Measurements from ENCODE around the gene NUF2.
A peak's percentile ranks its signal among the peaks of the same experiment; 100 is the strongest.
"Not testable (repeated sequence)": the region's sequence is repeated elsewhere in the genome, so short reads cannot be mapped to it uniquely, and the experiment has no call there.

NUF2 gene

GRCh38 chr1:163321311-163322305 is at the start of gene NUF2:
NUF2 (plus strand) TSS chr1:163321954; CDS start chr1:163326052, 4,098 bp downstream.
- DNase-seq (ENCODE audit: low spot score), result peak; percentile 97

- DNase-seq (ENCODE audit: low spot score), result no peak
These were observed 47.9 kb upstream of the NUF2 start for GRCh38 chr1:163273766-163274441.

- DNase-seq (ENCODE audit: low spot score), result no peak
These were observed 46.5 kb upstream of the NUF2 start for GRCh38 chr1:163275222-163275621.

GRCh38 chr1:163278602-163279001 is 43.2 kb upstream of the NUF2 start:
- DNase-seq (ENCODE audit: low spot score), result no peak

- not testable (repeated sequence) for DNase-seq (ENCODE audit: low spot score)
These were observed 36.9 kb upstream of the NUF2 start for GRCh38 chr1:163284867-163285266.

- DNase-seq (ENCODE audit: low spot score), result no peak
These were observed 31.6 kb upstream of the NUF2 start for GRCh38 chr1:163290025-163290640.

GRCh38 chr1:163291461-163291860 is 30.3 kb upstream of the NUF2 start:
- DNase-seq (ENCODE audit: low spot score), result no peak

GRCh38 chr1:163292153-163292552 is 29.6 kb upstream of the NUF2 start:
- DNase-seq (ENCODE audit: low spot score), result not testable (repeated sequence)

- DNase-seq (ENCODE audit: low spot score), result not testable (repeated sequence)
These were observed 28.3 kb upstream of the NUF2 start for GRCh38 chr1:163293497-163293896.

GRCh38 chr1:163295949-163296348 is 25.8 kb upstream of the NUF2 start:
- DNase-seq (ENCODE audit: low spot score), result no peak

- DNase-seq (ENCODE audit: low spot score), result no peak
These were observed 25.1 kb upstream of the NUF2 start for GRCh38 chr1:163296504-163297263.

GRCh38 chr1:163298365-163298764 is 23.4 kb upstream of the NUF2 start:
- DNase-seq (ENCODE audit: low spot score), result no peak

- DNase-seq (ENCODE audit: low spot score), result no peak
These were observed 21.2 kb upstream of the NUF2 start for GRCh38 chr1:163300568-163300967.

GRCh38 chr1:163303561-163303960 is 18.2 kb upstream of the NUF2 start:
- DNase-seq (ENCODE audit: low spot score), result no peak

- no peak for DNase-seq (ENCODE audit: low spot score)
These were observed 16.3 kb upstream of the NUF2 start for GRCh38 chr1:163305441-163305840.

GRCh38 chr1:163307479-163308171 is 14.1 kb upstream of the NUF2 start:
- DNase-seq (ENCODE audit: low spot score), result peak; percentile 55

GRCh38 chr1:163308811-163309210 is 12.9 kb upstream of the NUF2 start:
- DNase-seq (ENCODE audit: low spot score), result no peak

- DNase-seq (ENCODE audit: low spot score), result no peak
These were observed 5.9 kb upstream of the NUF2 start for GRCh38 chr1:163315773-163316374.

- DNase-seq (ENCODE audit: low spot score), result no peak
These were observed 863 bp upstream of the NUF2 start for GRCh38 chr1:163320891-163321290.

GRCh38 chr1:163323339-163323738 is 1.6 kb downstream of the NUF2 start:
- not testable (repeated sequence) for DNase-seq (ENCODE audit: low spot score)

GRCh38 chr1:163331116-163331515 is 9.4 kb downstream of the NUF2 start:
- DNase-seq (ENCODE audit: low spot score), result no peak

Measured in AG08396 (cell line).